Measurements from ENCODE around the gene GPR84.

- TF ChIP-seq, protein P1, sequence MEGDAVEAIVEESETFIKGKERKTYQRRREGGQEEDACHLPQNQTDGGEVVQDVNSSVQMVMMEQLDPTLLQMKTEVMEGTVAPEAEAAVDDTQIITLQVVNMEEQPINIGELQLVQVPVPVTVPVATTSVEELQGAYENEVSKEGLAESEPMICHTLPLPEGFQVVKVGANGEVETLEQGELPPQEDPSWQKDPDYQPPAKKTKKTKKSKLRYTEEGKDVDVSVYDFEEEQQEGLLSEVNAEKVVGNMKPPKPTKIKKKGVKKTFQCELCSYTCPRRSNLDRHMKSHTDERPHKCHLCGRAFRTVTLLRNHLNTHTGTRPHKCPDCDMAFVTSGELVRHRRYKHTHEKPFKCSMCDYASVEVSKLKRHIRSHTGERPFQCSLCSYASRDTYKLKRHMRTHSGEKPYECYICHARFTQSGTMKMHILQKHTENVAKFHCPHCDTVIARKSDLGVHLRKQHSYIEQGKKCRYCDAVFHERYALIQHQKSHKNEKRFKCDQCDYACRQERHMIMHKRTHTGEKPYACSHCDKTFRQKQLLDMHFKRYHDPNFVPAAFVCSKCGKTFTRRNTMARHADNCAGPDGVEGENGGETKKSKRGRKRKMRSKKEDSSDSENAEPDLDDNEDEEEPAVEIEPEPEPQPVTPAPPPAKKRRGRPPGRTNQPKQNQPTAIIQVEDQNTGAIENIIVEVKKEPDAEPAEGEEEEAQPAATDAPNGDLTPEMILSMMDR (IDR thresholded peaks at IDR 0.05): no peak
- TF ChIP-seq POLR2A (IDR thresholded peaks at IDR 0.05) (no peak), EP300 (IDR thresholded peaks at IDR 0.05) (no peak)
These were observed 12.7 kb upstream of the GPR84 start for GRCh38 chr12:54377007-54377406.

All from tibial nerve (tissue), 4 donors.